Neural cell (in vitro differentiated cells): ENCODE measurements around the gene TEKT4. TPM values are rescaled to one million over a fixed set of nuclear protein-coding genes. Genes with fewer than 3 reads are reported as not detected.

Source experiments
- H2AFZ ChIP-seq: fragments of 200-600, 300-800 bp; sonication (generic), shearing (Covaris generic); 2 replicates; pipeline ENCODE4 v1.6.0; 2014; ENCODE audit warnings: low read depth, mild to moderate bottlenecking, antibody characterized with exemption, low read length, moderate library complexity
- H3F3A ChIP-seq: fragments of 200-600 bp; shearing (Covaris generic); 2 replicates; pipeline ENCODE4 v1.6.1; 2016; ENCODE audit warnings: mild to moderate bottlenecking, moderate library complexity, mixed read lengths, antibody characterized with exemption, low read length; ENCODE audit not compliant: insufficient read depth, poor library complexity, severe bottlenecking
- H3K27ac ChIP-seq: fragments of 200-600, 300-800 bp; sonication (generic), shearing (Covaris generic); 2 replicates; pipeline ENCODE4 v1.5.1; 2014; ENCODE audit warnings: mild to moderate bottlenecking, low read length, moderate library complexity
- H3K27me3 ChIP-seq: fragments of 300-800, 200-600 bp; sonication (generic), shearing (Covaris generic); 2 replicates; pipeline ENCODE4 v1.6.0; 2014; ENCODE audit warnings: mild to moderate bottlenecking, low read depth, low read length, moderate library complexity; ENCODE audit not compliant: insufficient read depth
- H3K36me3 ChIP-seq: fragments of 300-800, 200-600 bp; sonication (generic), shearing (Covaris generic); 2 replicates; pipeline ENCODE4 v1.5.1; 2014; ENCODE audit warnings: mild to moderate bottlenecking, antibody characterized with exemption, low read length, moderate library complexity; ENCODE audit not compliant: insufficient read depth
- H3K4me2 ChIP-seq: fragments of 300-800, 200-600 bp; sonication (generic), shearing (Covaris generic); 2 replicates; pipeline ENCODE4 v1.6.0; 2014; ENCODE audit warnings: mild to moderate bottlenecking, low read length
- H3K4me3 ChIP-seq: fragments of 300-800, 200-600 bp; sonication (generic), shearing (Covaris generic); 2 replicates; pipeline ENCODE4 v1.5.1; 2014; ENCODE audit warnings: mild to moderate bottlenecking, low read length, moderate library complexity
- H3K79me2 ChIP-seq: fragments of 200-600 bp; shearing (Covaris generic); replicated peaks from 2 replicates; pipeline ENCODE4 v1.6.0; 2014; ENCODE audit warnings: mild to moderate bottlenecking, low read length, moderate library complexity; ENCODE audit not compliant: insufficient read depth
- H3K9ac ChIP-seq: fragments of 300-800, 200-600 bp; sonication (generic), shearing (Covaris generic); 2 replicates; pipeline ENCODE4 v1.6.1; 2016; ENCODE audit warnings: mild to moderate bottlenecking, low read length, mixed read lengths
- H3K9me2 ChIP-seq: fragments of 200-600 bp; shearing (Covaris generic); 2 replicates; pipeline ENCODE4 v1.6.1; 2016; ENCODE audit warnings: mild to moderate bottlenecking, low read length, mixed read lengths; ENCODE audit not compliant: insufficient read depth
- H3K9me3 ChIP-seq: fragments of 200-600, 300-800 bp; sonication (generic), shearing (Covaris generic); 2 replicates; pipeline ENCODE4 v1.6.1; 2016; ENCODE audit warnings: mild to moderate bottlenecking, mixed run types, low read length, moderate library complexity, mixed read lengths
- H4K20me1 ChIP-seq: fragments of 200-600 bp; shearing (Covaris generic); 2 replicates; pipeline ENCODE4 v1.6.1; 2016; ENCODE audit warnings: mild to moderate bottlenecking, mixed run types; ENCODE audit not compliant: insufficient read depth
- CTCF ChIP-seq: fragments of 450-650 bp; IDR thresholded peaks from 2 replicates; pipeline ENCODE4 v1.5.1; 2014; ENCODE audit warnings: antibody characterized with exemption, mild to moderate bottlenecking, moderate library complexity; ENCODE audit not compliant: poor library complexity, severe bottlenecking
- EP300 ChIP-seq: fragments of 450-650 bp; conservative IDR thresholded peaks from 2 replicates; pipeline ENCODE4 v1.6.1; 2014; ENCODE audit warnings: antibody characterized with exemption, mild to moderate bottlenecking, moderate library complexity; ENCODE audit not compliant: poor library complexity, severe bottlenecking
- EZH2 ChIP-seq: fragments of 200-600, 300-800 bp; shearing (Covaris generic), sonication (generic); IDR thresholded peaks from 2 replicates; pipeline ENCODE4 v1.6.1; 2014; ENCODE audit warnings: antibody characterized with exemption, low read length, borderline replicate concordance, mild to moderate bottlenecking; ENCODE audit not compliant: insufficient read depth, poor library complexity, severe bottlenecking
- MXI1 ChIP-seq: fragments of 450-650 bp; conservative IDR thresholded peaks from 2 replicates; pipeline ENCODE4 v1.6.1; 2014; ENCODE audit warnings: antibody characterized with exemption, mild to moderate bottlenecking; ENCODE audit not compliant: poor library complexity, severe bottlenecking
- POLR2AphosphoS5 ChIP-seq: IDR thresholded peaks from 2 replicates; pipeline ENCODE4 v1.6.1; 2012
- RAD21 ChIP-seq: fragments of 450-650 bp; conservative IDR thresholded peaks from 2 replicates; pipeline ENCODE4 v1.6.1; 2014; ENCODE audit warnings: antibody characterized with exemption, mild to moderate bottlenecking, moderate library complexity
- SMC3 ChIP-seq: fragments of 450-650 bp; conservative IDR thresholded peaks from 2 replicates; pipeline ENCODE4 v1.6.1; 2014; ENCODE audit warnings: antibody characterized with exemption, mild to moderate bottlenecking, moderate library complexity; ENCODE audit not compliant: poor library complexity
- TAF1 ChIP-seq: IDR thresholded peaks from 2 replicates; pipeline ENCODE4 v1.6.1; 2012; ENCODE audit warnings: low read depth
- polyA plus RNA-seq: library from polyadenylated mRNA; depleted of rRNA; stranded (reverse); fragments of >200 nt; gene quantifications from 2 replicates; pipeline ENCODE4 v1.2.3, GENCODE V29; 2014
- TF ChIP-seq, protein P1 (sequence below): IDR thresholded peaks from 2 replicates; pipeline ENCODE4 v1.6.1; 2012; ENCODE audit warnings: borderline replicate concordance

Gene TEKT4
- polyA plus RNA-seq, 1 donor from 2014 or later: not detected

- no peaks in the 10 kb centered on the region for H3K79me2 ChIP-seq
- H3K36me3 ChIP-seq: no peaks in the 10 kb centered on the region
- H3K9me2 ChIP-seq: no peaks in the 10 kb centered on the region
- H4K20me1 ChIP-seq: no peaks in the 10 kb centered on the region
- H3K4me3 ChIP-seq: no peak overlapping the region
- no peaks in the 10 kb centered on the region for H3K27me3 ChIP-seq
- no peak overlapping the region for H2AFZ ChIP-seq
- no peak overlapping the region for H3K9ac ChIP-seq
- no peak overlapping the region for H3K27ac ChIP-seq
- peaks cover 11% of the 10 kb centered on the region for H3K9me3 ChIP-seq
- TF ChIP-seq EZH2 (no peak), MXI1 (no peak), CTCF (no peak), EP300 (no peak), TAF1 (no peak), SMC3 (no peak), POLR2AphosphoS5 (no peak), RAD21 (no peak)
- TF ChIP-seq, protein P1, sequence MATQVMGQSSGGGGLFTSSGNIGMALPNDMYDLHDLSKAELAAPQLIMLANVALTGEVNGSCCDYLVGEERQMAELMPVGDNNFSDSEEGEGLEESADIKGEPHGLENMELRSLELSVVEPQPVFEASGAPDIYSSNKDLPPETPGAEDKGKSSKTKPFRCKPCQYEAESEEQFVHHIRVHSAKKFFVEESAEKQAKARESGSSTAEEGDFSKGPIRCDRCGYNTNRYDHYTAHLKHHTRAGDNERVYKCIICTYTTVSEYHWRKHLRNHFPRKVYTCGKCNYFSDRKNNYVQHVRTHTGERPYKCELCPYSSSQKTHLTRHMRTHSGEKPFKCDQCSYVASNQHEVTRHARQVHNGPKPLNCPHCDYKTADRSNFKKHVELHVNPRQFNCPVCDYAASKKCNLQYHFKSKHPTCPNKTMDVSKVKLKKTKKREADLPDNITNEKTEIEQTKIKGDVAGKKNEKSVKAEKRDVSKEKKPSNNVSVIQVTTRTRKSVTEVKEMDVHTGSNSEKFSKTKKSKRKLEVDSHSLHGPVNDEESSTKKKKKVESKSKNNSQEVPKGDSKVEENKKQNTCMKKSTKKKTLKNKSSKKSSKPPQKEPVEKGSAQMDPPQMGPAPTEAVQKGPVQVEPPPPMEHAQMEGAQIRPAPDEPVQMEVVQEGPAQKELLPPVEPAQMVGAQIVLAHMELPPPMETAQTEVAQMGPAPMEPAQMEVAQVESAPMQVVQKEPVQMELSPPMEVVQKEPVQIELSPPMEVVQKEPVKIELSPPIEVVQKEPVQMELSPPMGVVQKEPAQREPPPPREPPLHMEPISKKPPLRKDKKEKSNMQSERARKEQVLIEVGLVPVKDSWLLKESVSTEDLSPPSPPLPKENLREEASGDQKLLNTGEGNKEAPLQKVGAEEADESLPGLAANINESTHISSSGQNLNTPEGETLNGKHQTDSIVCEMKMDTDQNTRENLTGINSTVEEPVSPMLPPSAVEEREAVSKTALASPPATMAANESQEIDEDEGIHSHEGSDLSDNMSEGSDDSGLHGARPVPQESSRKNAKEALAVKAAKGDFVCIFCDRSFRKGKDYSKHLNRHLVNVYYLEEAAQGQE: no peak
- no peaks in the 10 kb centered on the region for H3F3A ChIP-seq
- no peak overlapping the region for H3K4me2 ChIP-seq
These were observed 8.2 kb downstream of the TEKT4 start for GRCh38 chr2:94879314-94879981.

DNA sequence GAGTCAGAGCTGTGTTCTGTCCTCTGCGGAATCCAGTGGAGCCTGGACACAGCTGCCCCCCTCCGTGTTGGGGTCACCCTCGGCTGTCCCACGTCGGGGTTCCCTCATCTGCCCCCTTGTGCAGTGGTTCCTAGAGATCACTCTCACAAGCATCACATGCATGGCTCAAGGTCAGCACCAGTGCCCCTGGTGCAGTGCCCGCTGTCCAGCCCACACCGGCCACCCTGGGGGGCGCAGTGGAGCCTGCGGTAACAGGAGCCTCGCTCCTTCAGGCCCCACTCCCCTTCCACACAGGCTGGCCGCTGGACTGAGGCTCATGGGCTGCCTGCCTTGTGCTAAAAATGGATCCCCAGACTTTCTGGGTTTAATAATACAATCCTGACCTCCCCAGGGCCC lies 8.8 kb downstream of the TEKT4 start:
- Histone ChIP-seq H3F3A (no peaks in the 10 kb centered on the region), H3K9me3 (peaks cover 13% of the 10 kb centered on the region), H3K36me3 (no peaks in the 10 kb centered on the region), H3K9me2 (no peaks in the 10 kb centered on the region), H2AFZ (no peak overlapping the region), H3K4me2 (no peak overlapping the region), H3K79me2 (no peaks in the 10 kb centered on the region), H3K27ac (no peak overlapping the region), H3K4me3 (no peak overlapping the region), H3K27me3 (no peaks in the 10 kb centered on the region), H4K20me1 (no peaks in the 10 kb centered on the region), H3K9ac (no peak overlapping the region)
- TF ChIP-seq POLR2AphosphoS5: no peak
